Upper lobe of left lung (tissue), 6 donors: ENCODE data around the gene ZNF215. TPM values are rescaled to one million over a fixed set of nuclear protein-coding genes. Genes with fewer than 3 reads are reported as not detected.
"Not testable (repeated sequence)": the region's sequence is repeated elsewhere in the genome, so short reads cannot be mapped to it uniquely, and the experiment has no call there.

ENCODE experiments used
- ATAC-seq, 2 donors: fragments of 200-7000 bp; cut with Tn5 transposase; one replicate each; pipeline ENCODE4 v1.9.1; 2022; ENCODE audit warnings: mild to moderate bottlenecking in 2 of 2, moderate library complexity in 2 of 2; ENCODE audit not compliant: low FRiP score in 2 of 2
- DNase-seq, 2 donors: peaks; one replicate each; pipeline ENCODE4 v3.0.0-alpha.2; 2019 to 2020
- H3K27ac ChIP-seq, 4 donors: fragments of 200-600 bp; sonication (generic); one replicate each; pipeline ENCODE4 v1.5.1; 2016 to 2019
- H3K27me3 ChIP-seq, 4 donors: fragments of 200-600 bp; sonication (generic); one replicate each; pipeline ENCODE4 v1.5.1; 2017 to 2019
- H3K36me3 ChIP-seq, 4 donors: fragments of 200-600 bp; sonication (generic); one replicate each; pipeline ENCODE4 v1.5.1; 2016 to 2019
- H3K4me1 ChIP-seq, 4 donors: fragments of 200-600 bp; sonication (generic); one replicate each; pipeline ENCODE4 v1.5.1; 2018 to 2019
- H3K4me3 ChIP-seq, 4 donors: fragments of 200-600 bp; sonication (generic); one replicate each; pipeline ENCODE4 v1.5.1; 2017 to 2019; ENCODE audit warnings: mild to moderate bottlenecking in 2 of 4, moderate library complexity in 1 of 4
- H3K9me3 ChIP-seq, 4 donors: fragments of 200-600 bp; sonication (generic); one replicate each; pipeline ENCODE4 v1.5.1; 2018 to 2019
- CTCF ChIP-seq, 6 experiments: fragments of 450-650 bp in 4 of 6; fragments of 200-600 bp in 2 of 6; sonication (generic) in 2 of 6; IDR thresholded peaks; one replicate each; pipeline ENCODE4 v1.5.1; 2016 to 2019; ENCODE audit warnings: antibody characterized with exemption in 6 of 6
- EP300 ChIP-seq, 4 donors: sonication (generic); formaldehyde crosslinking; IDR thresholded peaks; one replicate each; pipeline ENCODE4 v1.5.1; 2017; ENCODE audit warnings: antibody characterized with exemption in 4 of 4, control low read depth in 2 of 4
- POLR2A ChIP-seq, 4 donors: fragments of 450-650 bp; IDR thresholded peaks; one replicate each; pipeline ENCODE4 v1.5.1; 2016 to 2017; ENCODE audit warnings: antibody characterized with exemption in 4 of 4, mild to moderate bottlenecking in 2 of 4
- POLR2AphosphoS5 ChIP-seq, 2 donors: sonication (generic); formaldehyde crosslinking; IDR thresholded peaks; one replicate each; pipeline ENCODE4 v1.5.1; 2017; ENCODE audit warnings: antibody characterized with exemption in 2 of 2
- WGBS, 2 donors: methylation state at CpG; one replicate each; pipeline ENCODE4 v1.1.5; 2017 to 2018; 5-methylcytosine and 5-hydroxymethylcytosine counted together
- total RNA-seq, 6 donors: library from RNA; depleted of rRNA in 4 of 6; stranded (reverse); fragments of >200 nt in 4 of 6; gene quantifications; one replicate each; pipeline versions ENCODE4 v1.1.0 to v1.2.1, GENCODE V29; 2016 to 2021
- donor health status: DM: no; HTN: no; CAD: no; lungs with moderate emphysema.
- donor health status: DM: no; HTN: yes; CAD: no; lungs with severe emphysema.

Gene ZNF215
- 1 to 10 TPM in 4 of 6 donors, under 1 TPM in 2; 0.55 to 4.0 (median 2.2) TPM for total RNA-seq

- Histone ChIP-seq H3K27me3 (no peaks in the 10 kb centered on the region), H3K36me3 (no peaks in the 10 kb centered on the region), H3K4me1 (peaks cover 3 to 16% (median 12%) of the 10 kb centered on the region in 4 donors), H3K27ac (peak within 1 kb of the TSS in 3 of 4 donors; percentile 22 to 64 (median 51)), H3K4me3 (peak within 1 kb of the TSS; percentile 12 to 61 (median 60)), H3K9me3 (no peaks in the 10 kb centered on the region)
- WGBS, 2 donors = 0 to 2% methylated on average over 13 to 51 of the region's 61 CpGs
- peak; percentile 74 to 90 for DNase-seq
- peak; percentile 85 to 95 for ATAC-seq
- TF ChIP-seq EP300 (IDR thresholded peaks at IDR 0.05) = no peak
- TF ChIP-seq POLR2AphosphoS5 (IDR thresholded peaks at IDR 0.05) = no peak
- no peak for TF ChIP-seq POLR2A (IDR thresholded peaks at IDR 0.05)
- no peak for TF ChIP-seq CTCF (IDR thresholded peaks at IDR 0.05)
These were observed at the start of gene ZNF215 for GRCh38 chr11:6926208-6927029. ZNF215 (plus strand) TSS chr11:6926426; CDS start chr11:6932273, 5,847 bp downstream.

GRCh38 chr11:6876914-6877313 lies 49.3 kb upstream of the ZNF215 start:
- Histone ChIP-seq H3K4me1 (no peaks in the 10 kb centered on the region), H3K36me3 (no peaks in the 10 kb centered on the region), H3K4me3 (no peak overlapping the region), H3K27me3 (no peaks in the 10 kb centered on the region), H3K9me3 (no peaks in the 10 kb centered on the region), H3K27ac (no peak overlapping the region)
- no peak for ATAC-seq
- DNase-seq = no peak
- 84 to 92% methylated on average over 3 of the region's 3 CpGs for WGBS, 2 donors
- no peak for TF ChIP-seq POLR2A (IDR thresholded peaks at IDR 0.05)
- no peak for TF ChIP-seq POLR2AphosphoS5 (IDR thresholded peaks at IDR 0.05)
- TF ChIP-seq EP300 (IDR thresholded peaks at IDR 0.05) = no peak
- TF ChIP-seq CTCF (IDR thresholded peaks at IDR 0.05) = no peak

GRCh38 chr11:6882751-6883150 lies 43.5 kb upstream of the ZNF215 start:
- Histone ChIP-seq H3K27me3 (no peaks in the 10 kb centered on the region), H3K4me3 (no peak overlapping the region), H3K4me1 (no peaks in the 10 kb centered on the region), H3K36me3 (no peaks in the 10 kb centered on the region), H3K9me3 (peaks cover 0 to 2% (median 0%) of the 10 kb centered on the region in 4 donors), H3K27ac (no peak overlapping the region)
- DNase-seq (no peak), ATAC-seq (no peak)
- TF ChIP-seq POLR2AphosphoS5 (IDR thresholded peaks at IDR 0.05) = no peak
- no peak for TF ChIP-seq POLR2A (IDR thresholded peaks at IDR 0.05)
- TF ChIP-seq CTCF (IDR thresholded peaks at IDR 0.05) = no peak
- no peak for TF ChIP-seq EP300 (IDR thresholded peaks at IDR 0.05)

- H3K9me3 ChIP-seq, H3K4me3 ChIP-seq, ATAC-seq, H3K27me3 ChIP-seq, H3K27ac ChIP-seq, DNase-seq, H3K36me3 ChIP-seq, H3K4me1 ChIP-seq: not testable (repeated sequence)
- WGBS, 2 donors = 92 to 95% methylated on average over 5 of the region's 5 CpGs
These were observed 38.5 kb upstream of the ZNF215 start for GRCh38 chr11:6887711-6888110.

- Histone ChIP-seq H3K4me3 (no peak overlapping the region), H3K9me3 (peaks cover 0 to 4% (median 0%) of the 10 kb centered on the region in 4 donors), H3K4me1 (no peaks in the 10 kb centered on the region), H3K36me3 (no peaks in the 10 kb centered on the region), H3K27me3 (no peaks in the 10 kb centered on the region), H3K27ac (no peak overlapping the region)
- no peak for TF ChIP-seq POLR2A (IDR thresholded peaks at IDR 0.05)
- no peak for TF ChIP-seq CTCF (IDR thresholded peaks at IDR 0.05)
- no peak for DNase-seq
- no peak for ATAC-seq
- 86 to 92% methylated on average over 4 of the region's 4 CpGs for WGBS, 2 donors
These were observed 37.4 kb upstream of the ZNF215 start for GRCh38 chr11:6888830-6889229.
